Testis (tissue), 2 donors: ENCODE measurements around the gene ANKRD33.

Experiments used
- CTCF ChIP-seq, 3 experiments: fragments of 450-650 bp in 2 of 3; fragments of 200-600 bp in 1 of 3; sonication (generic) in 1 of 3; IDR thresholded peaks; one replicate each; pipeline ENCODE4 v1.5.1; 2016 to 2019; ENCODE audit warnings: antibody characterized with exemption in 3 of 3, mild to moderate bottlenecking in 2 of 3, moderate library complexity in 1 of 3
- POLR2A ChIP-seq: fragments of 450-650 bp; IDR thresholded peaks from one replicate; pipeline ENCODE4 v1.6.1; 2017; ENCODE audit warnings: antibody characterized with exemption, mild to moderate bottlenecking, moderate library complexity

GRCh38 chr12:51901121-51901817 lies 13.4 kb downstream of the ANKRD33 start:
- no peak for TF ChIP-seq CTCF (IDR thresholded peaks at IDR 0.05)
- no peak for TF ChIP-seq POLR2A
